Smooth muscle cell (in vitro differentiated cells): Measurements from ENCODE around the gene KIF5A. TPM values are rescaled to one million over a fixed set of nuclear protein-coding genes. Genes with fewer than 3 reads are reported as not detected.

Experiments
- DNase-seq: peaks from one replicate; lab custom pipeline; 2025; ENCODE audit not compliant: unreplicated experiment; lab: John Stamatoyannopoulos, UW
- H2AFZ ChIP-seq: fragments of 200-600 bp; sonication (generic); 2 replicates; pipeline ENCODE4 v1.6.0; 2016; ENCODE audit warnings: antibody characterized with exemption, low read depth, mild to moderate bottlenecking
- H3F3A ChIP-seq: fragments of 200-600 bp; sonication (generic); 2 replicates; pipeline ENCODE4 v1.6.0; 2017; ENCODE audit warnings: antibody characterized with exemption, low read depth
- H3K27ac ChIP-seq: fragments of 200-600 bp; sonication (generic); 2 replicates; pipeline ENCODE4 v1.5.1; 2016; ENCODE audit warnings: low read depth, mild to moderate bottlenecking
- H3K27me3 ChIP-seq: fragments of 200-600 bp; sonication (generic); 2 replicates; pipeline ENCODE4 v1.6.1; 2016; ENCODE audit warnings: low read depth, mild to moderate bottlenecking
- H3K36me3 ChIP-seq: fragments of 200-600 bp; sonication (generic); 2 replicates; pipeline ENCODE4 v1.5.1; 2016; ENCODE audit warnings: low read depth
- H3K4me1 ChIP-seq: fragments of 200-600 bp; sonication (generic); 2 replicates; pipeline ENCODE4 v1.5.1; 2016; ENCODE audit warnings: low read depth
- H3K4me2 ChIP-seq: fragments of 200-600 bp; sonication (generic); 2 replicates; pipeline ENCODE4 v1.6.0; 2016; ENCODE audit warnings: mild to moderate bottlenecking
- H3K4me3 ChIP-seq: fragments of 200-600 bp; sonication (generic); 2 replicates; pipeline ENCODE4 v1.5.1; 2016; ENCODE audit warnings: mild to moderate bottlenecking
- H3K79me2 ChIP-seq: fragments of 200-600 bp; sonication (generic); 2 replicates; pipeline ENCODE4 v1.6.0; 2016; ENCODE audit warnings: low read depth, mild to moderate bottlenecking
- H3K9ac ChIP-seq: fragments of 200-600 bp; sonication (generic); 2 replicates; pipeline ENCODE4 v1.6.0; 2016; ENCODE audit warnings: low read depth
- H3K9me3 ChIP-seq: fragments of 200-600 bp; sonication (generic); replicated peaks from 2 replicates; pipeline ENCODE4 v1.5.1; 2016; ENCODE audit warnings: low read depth
- H4K20me1 ChIP-seq: fragments of 200-600 bp; sonication (generic); 2 replicates; pipeline ENCODE4 v1.6.0; 2016; ENCODE audit warnings: low read depth
- WGBS: methylation state at CpG from one replicate; pipeline ENCODE4 v1.1.7; 2016; ENCODE audit warnings: low lambda C conversion rate; 5-methylcytosine and 5-hydroxymethylcytosine counted together
- polyA plus RNA-seq: library from polyadenylated mRNA; unstranded; fragments of >200 nt; fragmentation: Nextera tagmentation; extraction: Ambion mirVana; gene quantifications from 2 replicates; pipeline ENCODE4 v1.2.1, GENCODE V29; 2016
- total RNA-seq: library from RNA; depleted of rRNA; stranded (reverse); fragments of >200 nt; gene quantifications from 2 replicates; pipeline ENCODE4 v1.2.3, GENCODE V29; 2014
- TF ChIP-seq, protein P1 (sequence below): fragments of 200-600 bp; sonication (generic); IDR thresholded peaks from 2 replicates; pipeline ENCODE4 v1.5.1; 2017; ENCODE audit warnings: borderline replicate concordance, mild to moderate bottlenecking, antibody characterized with exemption; ENCODE audit not compliant: insufficient read depth, poor library complexity, severe bottlenecking

KIF5A gene
- total and polyA plus RNA-seq, 2 experiments from 2014 or later: 0.34 to 2.8 TPM

GRCh38 chr12:57620936-57621496, 71.2 kb downstream of the KIF5A start:
- H3K9ac ChIP-seq: no peak overlapping the region
- peaks cover 85% of the 10 kb centered on the region for H3K27me3 ChIP-seq
- H3F3A ChIP-seq: peaks cover 9% of the 10 kb centered on the region
- H3K4me1 ChIP-seq: peaks cover 12% of the 10 kb centered on the region
- 6% methylated on average over 42 of the region's 42 CpGs for WGBS
- TF ChIP-seq, protein P1, sequence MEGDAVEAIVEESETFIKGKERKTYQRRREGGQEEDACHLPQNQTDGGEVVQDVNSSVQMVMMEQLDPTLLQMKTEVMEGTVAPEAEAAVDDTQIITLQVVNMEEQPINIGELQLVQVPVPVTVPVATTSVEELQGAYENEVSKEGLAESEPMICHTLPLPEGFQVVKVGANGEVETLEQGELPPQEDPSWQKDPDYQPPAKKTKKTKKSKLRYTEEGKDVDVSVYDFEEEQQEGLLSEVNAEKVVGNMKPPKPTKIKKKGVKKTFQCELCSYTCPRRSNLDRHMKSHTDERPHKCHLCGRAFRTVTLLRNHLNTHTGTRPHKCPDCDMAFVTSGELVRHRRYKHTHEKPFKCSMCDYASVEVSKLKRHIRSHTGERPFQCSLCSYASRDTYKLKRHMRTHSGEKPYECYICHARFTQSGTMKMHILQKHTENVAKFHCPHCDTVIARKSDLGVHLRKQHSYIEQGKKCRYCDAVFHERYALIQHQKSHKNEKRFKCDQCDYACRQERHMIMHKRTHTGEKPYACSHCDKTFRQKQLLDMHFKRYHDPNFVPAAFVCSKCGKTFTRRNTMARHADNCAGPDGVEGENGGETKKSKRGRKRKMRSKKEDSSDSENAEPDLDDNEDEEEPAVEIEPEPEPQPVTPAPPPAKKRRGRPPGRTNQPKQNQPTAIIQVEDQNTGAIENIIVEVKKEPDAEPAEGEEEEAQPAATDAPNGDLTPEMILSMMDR: no peak
- DNase-seq: no peak
- peaks cover under 1% of the 10 kb centered on the region for H4K20me1 ChIP-seq
- H2AFZ ChIP-seq: no peak overlapping the region
- peak overlapping the region; percentile 55 for H3K4me3 ChIP-seq
- H3K27ac ChIP-seq: no peak overlapping the region
- H3K9me3 ChIP-seq: no peaks in the 10 kb centered on the region
- no peaks in the 10 kb centered on the region for H3K36me3 ChIP-seq
- H3K4me2 ChIP-seq: peak overlapping the region; percentile 98
- no peaks in the 10 kb centered on the region for H3K79me2 ChIP-seq

GRCh38 chr12:57621497-57622292, 71.9 kb downstream of the KIF5A start:
- Histone ChIP-seq H3K4me3 (peak overlapping the region; percentile 55), H3K27ac (no peak overlapping the region), H3K79me2 (no peaks in the 10 kb centered on the region), H3K36me3 (no peaks in the 10 kb centered on the region), H4K20me1 (no peaks in the 10 kb centered on the region), H3K9ac (no peak overlapping the region), H3F3A (peaks cover 9% of the 10 kb centered on the region), H3K27me3 (peaks cover 92% of the 10 kb centered on the region), H2AFZ (no peak overlapping the region), H3K4me1 (peaks cover 12% of the 10 kb centered on the region), H3K9me3 (no peaks in the 10 kb centered on the region), H3K4me2 (peak overlapping the region; percentile 98)
- TF ChIP-seq, protein P1: peak; percentile 91
- no peak for DNase-seq
- 3% methylated on average over 43 of the region's 49 CpGs for WGBS

DNA sequence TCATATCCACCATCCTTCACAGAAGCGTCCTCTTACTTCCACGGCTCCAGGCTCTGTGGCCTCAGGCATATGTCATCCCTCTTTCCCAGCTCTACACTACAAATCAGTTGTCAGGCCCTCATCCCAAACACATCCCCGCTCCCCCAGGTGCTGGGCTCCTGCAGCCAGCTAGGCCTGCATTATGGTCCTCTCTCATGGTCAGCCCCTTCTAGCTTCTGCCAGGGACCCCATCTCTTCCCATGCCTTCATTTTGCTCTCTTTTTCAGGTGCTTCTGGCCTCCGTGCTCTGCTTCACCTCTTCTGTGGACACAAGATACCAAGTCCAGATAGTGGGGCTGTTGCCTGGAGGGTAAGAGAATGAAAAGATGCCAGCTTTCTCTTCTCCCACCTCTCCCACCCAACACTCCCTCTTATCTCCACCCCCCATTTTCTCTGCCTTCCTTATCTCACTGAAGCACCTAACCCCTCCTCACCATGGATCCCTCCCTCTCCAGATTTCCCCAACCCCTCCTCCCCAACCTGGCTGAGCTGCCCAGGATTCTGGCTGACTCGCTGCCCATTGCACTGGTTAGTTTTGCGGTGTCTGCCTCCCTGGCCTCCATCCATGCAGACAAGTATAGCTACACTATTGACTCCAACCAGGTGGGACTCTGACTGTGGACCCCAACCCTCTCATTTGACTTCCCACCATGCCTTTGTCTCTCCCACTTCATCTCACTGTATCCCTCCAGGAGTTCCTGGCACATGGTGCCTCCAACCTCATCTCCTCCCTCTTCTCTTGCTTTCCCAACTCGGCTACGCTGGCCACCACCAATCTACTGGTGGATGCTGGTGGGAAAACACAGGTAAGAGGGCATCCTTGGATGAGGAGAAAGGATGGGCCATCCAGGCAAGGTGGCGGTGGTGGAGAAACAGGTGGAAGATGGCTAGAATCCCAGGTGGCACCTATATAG, 72.7 kb downstream of the KIF5A start:
- no peaks in the 10 kb centered on the region for H3K36me3 ChIP-seq
- H3K4me1 ChIP-seq: peaks cover 12% of the 10 kb centered on the region
- H3K27ac ChIP-seq: no peak overlapping the region
- H2AFZ ChIP-seq: no peak overlapping the region
- H3K4me3 ChIP-seq: no peak overlapping the region
- H3F3A ChIP-seq: peaks cover 9% of the 10 kb centered on the region
- H3K4me2 ChIP-seq: no peak overlapping the region
- no peak overlapping the region for H3K9ac ChIP-seq
- TF ChIP-seq, protein P1: no peak
- peaks cover 97% of the 10 kb centered on the region for H3K27me3 ChIP-seq
- 88% methylated on average over 9 of the region's 9 CpGs for WGBS
- DNase-seq: no peak
- no peaks in the 10 kb centered on the region for H3K79me2 ChIP-seq
- no peaks in the 10 kb centered on the region for H3K9me3 ChIP-seq
- no peaks in the 10 kb centered on the region for H4K20me1 ChIP-seq
